H1 (cell line): Measurements from ENCODE around the gene UNC119. TPM values are rescaled to one million over a fixed set of nuclear protein-coding genes. Genes with fewer than 3 reads are reported as not detected.

Experiments used
- CTCF ChIA-PET: fragments of 300-600 bp; sonication (Branson Sonifier 250); formaldehyde crosslinking; loops from one replicate; lab custom pipeline; 2021; ENCODE audit not compliant: partially characterized antibody; lab: Charles Lee
- POLR2A ChIA-PET: fragments of 300-600 bp; sonication (Branson Sonifier 250); formaldehyde crosslinking; loops from one replicate; lab custom pipeline; 2021; ENCODE audit warnings: inconsistent platforms; ENCODE audit not compliant: partially characterized antibody; lab: Charles Lee
- DNase-seq, 2 experiments: peaks; one replicate each; pipeline versions ENCODE4 v3.0.0 to v3.0.0-alpha.2; 2010 to 2022; ENCODE audit warnings: low spot score in 2 of 2, low read depth in 1 of 2, mixed read lengths in 1 of 2
- FAIRE-seq: peaks from 2 replicates; lab custom pipeline; 2011; peaks lifted over from hg19 to GRCh38; lab: Jason Lieb, UNC
- H2AFZ ChIP-seq: 2 replicates; pipeline ENCODE4 v1.8.1; 2012; ENCODE audit warnings: low read length, inconsistent platforms
- H2AK5ac ChIP-seq: 2 replicates; pipeline ENCODE4 v1.6.1; 2013; ENCODE audit warnings: low read depth, low read length
- H2BK120ac ChIP-seq: replicated peaks from 2 replicates; pipeline ENCODE3; 2013; ENCODE audit warnings: low read depth, low read length, inconsistent platforms
- H2BK12ac ChIP-seq: 2 replicates; pipeline ENCODE4 v1.6.1; 2013; ENCODE audit warnings: low read depth, low read length
- H2BK15ac ChIP-seq: 2 replicates; pipeline ENCODE4 v1.6.1; 2013; ENCODE audit warnings: low read length
- H2BK20ac ChIP-seq: 2 replicates; pipeline ENCODE4 v1.6.1; 2013; ENCODE audit warnings: low read length
- H2BK5ac ChIP-seq: 2 replicates; pipeline ENCODE4 v1.6.1; 2013; ENCODE audit warnings: low read depth, low read length
- H3K14ac ChIP-seq: 2 replicates; pipeline ENCODE4 v1.6.1; 2013; ENCODE audit warnings: inconsistent platforms; ENCODE audit not compliant: insufficient read length
- H3K18ac ChIP-seq: 2 replicates; pipeline ENCODE4 v1.6.1; 2013; ENCODE audit warnings: low read length; ENCODE audit errors: extremely low read depth
- H3K23ac ChIP-seq: 2 replicates; pipeline ENCODE4 v1.6.1; 2013; ENCODE audit warnings: inconsistent platforms; ENCODE audit not compliant: insufficient read length
- H3K23me2 ChIP-seq: 2 replicates; pipeline ENCODE4 v1.6.1; 2013; ENCODE audit warnings: low read depth, low read length
- H3K27ac ChIP-seq: 2 replicates; pipeline ENCODE4 v1.6.1; 2011; ENCODE audit warnings: low read depth, low read length, inconsistent platforms
- H3K27me3 ChIP-seq, 4 experiments: replicated peaks in 1 of 4; 1 replicate in 1 of 4; 2 replicates in 3 of 4; pipeline versions ENCODE4 v1.6.1 to v1.8.1; 2011 to 2013; ENCODE audit warnings: low read length in 3 of 4, mild to moderate bottlenecking in 3 of 4, inconsistent platforms in 2 of 4, mixed read lengths in 2 of 4, moderate library complexity in 1 of 4; ENCODE audit not compliant: control insufficient read depth in 3 of 4, insufficient read depth in 3 of 4; ENCODE audit errors: extremely low read depth in 1 of 4
- H3K36me3 ChIP-seq, 4 experiments: 2 replicates each; pipeline versions ENCODE4 v1.6.1 to v1.8.1; 2011 to 2013; ENCODE audit warnings: mild to moderate bottlenecking in 4 of 4, low read length in 3 of 4, moderate library complexity in 2 of 4, control low read depth in 1 of 4, inconsistent platforms in 1 of 4; ENCODE audit not compliant: insufficient read depth in 4 of 4, control insufficient read depth in 2 of 4
- H3K4ac ChIP-seq: replicated peaks from 2 replicates; pipeline ENCODE3; 2013; ENCODE audit warnings: low read length, low read depth, mixed read lengths, inconsistent platforms; ENCODE audit not compliant: insufficient read length
- H3K4me1 ChIP-seq, 4 experiments: replicated peaks in 1 of 4; 1 replicate in 1 of 4; 2 replicates in 3 of 4; pipeline versions ENCODE4 v1.6.1 to v1.8.1; 2011 to 2013; ENCODE audit warnings: low read length in 3 of 4, inconsistent platforms in 2 of 4, mixed read lengths in 1 of 4; ENCODE audit not compliant: insufficient read depth in 4 of 4, control insufficient read depth in 3 of 4
- H3K4me2 ChIP-seq, 2 experiments: 2 replicates each; pipeline versions ENCODE4 v1.6.1 to v1.8.1; 2011 to 2013; ENCODE audit warnings: low read depth in 2 of 2, low read length in 2 of 2, control low read depth in 1 of 2, inconsistent platforms in 1 of 2, mild to moderate bottlenecking in 1 of 2; ENCODE audit not compliant: insufficient read depth in 1 of 2
- H3K4me3 ChIP-seq, 4 experiments: fragments of 200-600, 300-600 bp in 1 of 4; sonication (generic), shearing (Covaris generic), sonication (Bioruptor Twin) in 1 of 4; 2 replicates each; pipeline versions ENCODE4 v1.5.1 to v1.8.1; 2011 to 2016; ENCODE audit warnings: low read length in 4 of 4, low read depth in 3 of 4, control low read depth in 2 of 4, inconsistent platforms in 2 of 4, mild to moderate bottlenecking in 2 of 4, mixed read lengths in 1 of 4, moderate library complexity in 1 of 4; ENCODE audit not compliant: insufficient read depth in 2 of 4; ENCODE audit errors: extremely low read depth in 1 of 4
- H3K56ac ChIP-seq: replicated peaks from 2 replicates; pipeline ENCODE3; 2013; ENCODE audit warnings: low read depth, mild to moderate bottlenecking, mixed read lengths, low read length, inconsistent platforms; ENCODE audit not compliant: insufficient read length
- H3K79me1 ChIP-seq: 2 replicates; pipeline ENCODE4 v1.6.1; 2013; ENCODE audit warnings: low read depth, low read length, control low read depth
- H3K79me2 ChIP-seq, 2 experiments: 2 replicates each; pipeline versions ENCODE4 v1.6.1 to v1.8.1; 2012 to 2013; ENCODE audit warnings: low read length in 2 of 2, mild to moderate bottlenecking in 2 of 2, inconsistent platforms in 1 of 2; ENCODE audit not compliant: insufficient read depth in 2 of 2, control insufficient read depth in 1 of 2
- H3K9ac ChIP-seq, 4 experiments: replicated peaks in 1 of 4; 1 replicate in 1 of 4; 2 replicates in 3 of 4; pipeline versions ENCODE4 v1.6.1 to v1.8.1; 2011 to 2013; ENCODE audit warnings: low read depth in 3 of 4, low read length in 3 of 4, control low read depth in 2 of 4, mild to moderate bottlenecking in 2 of 4, moderate library complexity in 2 of 4, inconsistent platforms in 1 of 4; ENCODE audit errors: extremely low read depth in 1 of 4
- H3K9me3 ChIP-seq, 2 experiments: 2 replicates each; pipeline versions ENCODE4 v1.6.1 to v1.8.1; 2012 to 2013; ENCODE audit warnings: mild to moderate bottlenecking in 2 of 2, moderate library complexity in 2 of 2, control low read depth in 1 of 2, inconsistent platforms in 1 of 2, low read depth in 1 of 2, low read length in 1 of 2, mixed read lengths in 1 of 2; ENCODE audit not compliant: insufficient read depth in 2 of 2
- H4K20me1 ChIP-seq, 2 experiments: replicated peaks in 1 of 2; 2 replicates each; pipeline versions ENCODE3 to v1.8.1; 2011 to 2013; ENCODE audit warnings: inconsistent platforms in 2 of 2, low read length in 2 of 2, mild to moderate bottlenecking in 1 of 2; ENCODE audit not compliant: insufficient read depth in 2 of 2, control insufficient read depth in 1 of 2
- H4K5ac ChIP-seq: 2 replicates; pipeline ENCODE4 v1.6.1; 2013; ENCODE audit warnings: low read length, low read depth, mixed read lengths, inconsistent platforms; ENCODE audit not compliant: insufficient read length
- H4K8ac ChIP-seq: 2 replicates; pipeline ENCODE4 v1.8.0; 2013; ENCODE audit warnings: mild to moderate bottlenecking, moderate library complexity, low read length, inconsistent platforms; ENCODE audit not compliant: insufficient read depth; ENCODE audit errors: extremely low read depth
- H4K91ac ChIP-seq: replicated peaks from 2 replicates; pipeline ENCODE3; 2013; ENCODE audit warnings: low read length, mixed read lengths, inconsistent platforms; ENCODE audit not compliant: insufficient read length
- CBX5 ChIP-seq: fragments of 300-800, 300-1000 bp; sonication (generic); IDR thresholded peaks from 2 replicates; pipeline ENCODE4 v1.7.1; 2016; ENCODE audit warnings: antibody characterized with exemption, low read length, low read depth
- SIN3A ChIP-seq, 2 experiments: IDR thresholded peaks in 1 of 2; conservative IDR thresholded peaks in 1 of 2; 2 replicates each; pipeline ENCODE4 v1.6.1; 2011 to 2012; ENCODE audit warnings: low read length in 2 of 2, improper control_type of control experiment in 1 of 2, low read depth in 1 of 2, mild to moderate bottlenecking in 1 of 2
- WGBS, 2 experiments: shearing (Covaris generic) in 1 of 2; methylation state at CpG; one replicate each; pipeline versions ENCODE4 v1.1.6 to v1.1.7; 2013 to 2015; ENCODE audit warnings: low lambda C conversion rate in 2 of 2, mixed read lengths in 2 of 2, inconsistent platforms in 1 of 2, low coverage in 1 of 2, missing lambda C conversion rate in 1 of 2; ENCODE audit not compliant: insufficient replicate concordance in 2 of 2, insufficient coverage in 1 of 2, insufficient read length in 1 of 2; ENCODE audit errors: extremely low coverage in 1 of 2, missing lambda C conversion rate in 1 of 2; 5-methylcytosine and 5-hydroxymethylcytosine counted together
- polyA plus RNA-seq, 7 experiments: library from polyadenylated mRNA; depleted of rRNA in 3 of 7; stranded (reverse) in 5 of 7; unstranded in 2 of 7; fragments of >200 nt in 5 of 7; fragments of 200-250 nt in 2 of 7; gene quantifications; 1 replicate in 5 of 7; 2 replicates in 1 of 7; 4 replicates in 1 of 7; pipeline versions ENCODE4 v1.2.1 to v1.2.3, GENCODE V29; 2011 to 2013; ENCODE audit warnings: missing spikeins in 2 of 7, mixed read lengths in 2 of 7
- total RNA-seq: library from RNA; stranded (reverse); fragmentation: NEBNext Ultra II Directional; extraction: Animal tissue kit (Norgen Biotek cat#: 25700); gene quantifications from 2 replicates; pipeline ENCODE4 v1.2.1, GENCODE V29; 2021

UNC119 gene
- total and polyA plus RNA-seq, 2 of the 8 experiments (the other 6 are each of a cell fraction or from before 2014, with no cell fraction given), result 43.5 to 94.4 TPM

GRCh38 chr17:28579526-28579925 is 27.1 kb upstream of the UNC119 start:
- H3K9me3 ChIP-seq, result no peaks in the 10 kb centered on the region
- H2BK12ac ChIP-seq, result no peak overlapping the region
- no peak overlapping the region for H2BK15ac ChIP-seq
- H3K4me3 ChIP-seq, result no peak overlapping the region; a peak in 1 of 8 replicates
- no peaks in the 10 kb centered on the region; the same call in 1 of the 2 replicates for H3K23me2 ChIP-seq
- no peak overlapping the region for H4K91ac ChIP-seq
- H3K9ac ChIP-seq, result no peak overlapping the region
- TF ChIP-seq SIN3A (conservative IDR thresholded peaks at IDR 0.05 in 1 of 2, IDR thresholded peaks at IDR 0.05 in 1 of 2; ENCODE audit: low read depth in 1 of 2, low read length in 2 of 2) (no peak), CBX5 (no peak)
- no peak overlapping the region for H3K4me2 ChIP-seq
- H3K4me1 ChIP-seq, result peaks cover 2 to 9% (median 5%) of the 10 kb centered on the region in 4 experiments; a peak in 6 of 7 replicates
- H3K79me2 ChIP-seq, result no peaks in the 10 kb centered on the region
- ChIA-PET POLR2A (interaction anchor here (1.3 to 3.3 kb wide), 2 partner anchors 10 to 20 kb away, joined by 3 to 20 read pairs; no protein-coding TSS in a partner anchor), CTCF (no interaction called here)
- H3K18ac ChIP-seq, result no peak overlapping the region
- no peak overlapping the region for H4K5ac ChIP-seq
- H3K23ac ChIP-seq, result no peak overlapping the region
- WGBS, 2 experiments, result 93% methylated on average over 4 of the region's 4 CpGs; no CpG with 5 or more reads in 1 of the 2 experiments
- H3K27me3 ChIP-seq, result no peaks in the 10 kb centered on the region
- no peak overlapping the region for H3K14ac ChIP-seq
- no peak overlapping the region for H2AFZ ChIP-seq
- H3K79me1 ChIP-seq, result no peaks in the 10 kb centered on the region
- no peak overlapping the region for H4K8ac ChIP-seq
- H3K4ac ChIP-seq, result no peak overlapping the region
- peaks cover 1 to 4% of the 10 kb centered on the region in 2 experiments for H4K20me1 ChIP-seq
- H2BK20ac ChIP-seq, result no peak overlapping the region
- no peak for DNase-seq
- no peak overlapping the region for H2BK5ac ChIP-seq
- no peak overlapping the region for H3K56ac ChIP-seq
- H2AK5ac ChIP-seq, result no peak overlapping the region
- no peak for FAIRE-seq
- no peak overlapping the region for H3K27ac ChIP-seq
- no peak overlapping the region for H2BK120ac ChIP-seq
- peaks cover 36 to 63% (median 56%) of the 10 kb centered on the region in 4 experiments for H3K36me3 ChIP-seq
